ENCODE results near the gene IL23A. TPM values are rescaled to one million over a fixed set of nuclear protein-coding genes. Genes with fewer than 3 reads are reported as not detected.
A peak's percentile ranks its signal among the peaks of the same experiment; 100 is the strongest.

Gene IL23A
- total and polyA plus RNA-seq, 10 of the 15 experiments (the other 5 are each of a cell fraction or from before 2014, with no cell fraction given), result 3.3 to 11.1 (median 5.2) TPM

GRCh38 chr12:56315249-56315621, 23.4 kb upstream of the IL23A start (continued):
- TF ChIP-seq BCL3 (IDR thresholded peaks at IDR 0.05; ENCODE audit: borderline replicate concordance, insufficient read depth, low read depth, low read length, poor library complexity, severe bottlenecking) (no peak), BHLHE40 (IDR thresholded peaks at IDR 0.05; ENCODE audit: borderline replicate concordance in 1 of 2, low read depth in 2 of 2, low read length in 1 of 2) (no peak), HDAC6 (IDR thresholded peaks at IDR 0.05; ENCODE audit: unreplicated experiment) (no peak)

DNA sequence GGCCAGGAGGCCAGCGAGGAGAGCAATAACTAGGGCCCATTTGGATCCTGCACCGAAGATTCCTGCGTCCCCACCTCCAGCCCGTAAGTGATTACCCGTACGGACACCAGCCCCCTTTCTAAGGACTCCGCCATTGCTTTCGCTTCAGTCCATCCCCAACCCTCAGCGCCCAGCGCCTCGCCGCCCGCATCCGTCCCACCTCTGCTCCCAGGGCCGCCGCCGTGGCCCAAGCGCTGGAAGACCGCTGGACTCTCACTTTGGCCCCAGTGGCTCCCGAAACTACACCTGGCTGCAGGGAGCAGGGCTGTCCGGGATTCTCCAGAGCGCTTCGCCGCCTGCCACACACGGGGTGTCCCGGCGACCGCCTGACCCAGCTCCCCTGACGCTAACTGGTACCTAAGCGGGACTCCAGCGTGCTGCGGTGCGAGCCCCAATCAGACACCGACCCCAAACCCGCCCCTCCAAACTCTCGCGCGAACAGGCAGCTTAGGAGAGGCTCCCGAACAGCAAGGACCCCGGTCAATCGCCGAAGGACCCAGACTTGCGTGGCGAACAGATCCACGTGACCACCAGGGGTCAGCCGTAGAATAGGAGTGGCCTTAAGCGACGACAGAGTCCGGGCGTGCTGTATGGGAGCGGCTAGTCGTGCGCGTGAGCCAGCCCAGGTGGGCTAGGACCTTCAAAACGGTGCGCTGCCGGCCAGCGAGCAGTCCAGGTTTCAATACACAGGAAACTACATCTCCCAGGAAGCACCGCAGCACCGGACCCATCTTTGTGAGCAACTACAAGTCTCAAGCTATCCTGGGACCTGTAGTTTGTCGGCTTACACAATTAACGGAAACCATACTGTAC, 22.8 kb upstream of the IL23A start, which contains the start of gene CNPY2:
Gene CNPY2 (minus strand): TSS at position 367 of the 852 bp plus-strand sequence. CDS start 771 bp downstream, outside the sequence.
- ATAC-seq, result peak; percentile 95
- under 1% methylated on average over 62 of the region's 62 CpGs for WGBS (ENCODE audit: insufficient coverage, insufficient replicate concordance, low lambda C conversion rate, missing lambda C conversion rate)
- intact Hi-C loops (cut with micrococcal nuclease; ENCODE audit: unreplicated experiment), result loop anchor here (1.0 to 5.0 kb wide), 4 partner anchors 18 to 199 kb away; partner anchors contain the start of genes RPL41, STAT2 and ZC3H10
- H3K79me2 ChIP-seq (ENCODE audit: control insufficient read depth, insufficient read depth, low read length), result peaks cover 19% of the 10 kb centered on the region
- no peaks in the 10 kb centered on the region for H3K27me3 ChIP-seq (replicated peaks in 1 of 2; ENCODE audit: control insufficient read depth in 2 of 2, insufficient read depth in 2 of 2, low read length in 1 of 2)
- peak within 1 kb of the TSS; percentile 92 for H3K27ac ChIP-seq (ENCODE audit: control insufficient read depth, insufficient read depth)
- peak within 1 kb of the TSS; percentile 90 for H3K9ac ChIP-seq (ENCODE audit: control insufficient read depth, insufficient read depth, low read length)
- in situ Hi-C loops (cut with MboI), result no loop called here
- POLR2A ChIA-PET, result interaction anchor here (0.5 to 3.0 kb wide), 25 partner anchors 10 to 485 kb away, joined by 3 to 26 read pairs (median 5); partner anchors contain the start of genes ESYT1, IL23A, PAN2 and RBMS2
- H3K4me3 ChIP-seq, result peak within 1 kb of the TSS; percentile 97
- FAIRE-seq, result peak; percentile 99
- peak; percentile 97 for DNase-seq (ENCODE audit: low read depth, low spot score)
- peak within 1 kb of the TSS; percentile 96 for H3K4me2 ChIP-seq (ENCODE audit: control insufficient read depth, insufficient read depth)
- SMC1A ChIA-PET (ENCODE audit: uncharacterized antibody, unreplicated experiment), result interaction anchor here (0.7 to 2.8 kb wide), 14 partner anchors 9 to 319 kb away, joined by 3 to 25 read pairs (median 4); partner anchors contain the start of genes PAN2, RNF41, STAT2 and TIMELESS
- no peaks in the 10 kb centered on the region for H3K9me3 ChIP-seq (replicated peaks; ENCODE audit: control insufficient read depth, insufficient read depth, low read length)
- H2AFZ ChIP-seq (ENCODE audit: control insufficient read depth, low read depth, low read length), result peak within 1 kb of the TSS; percentile 98
- TSS peak; percentile 83 for BruUV-seq (replicated peaks)
- CTCF ChIA-PET, result interaction anchor here (0.9 to 5.6 kb wide), 20 partner anchors 8 to 486 kb away, joined by 3 to 76 read pairs (median 4); partner anchors contain the start of genes ANKRD52, DNAJC14, PAN2 and RNF41
- H4K20me1 ChIP-seq (ENCODE audit: control insufficient read depth, insufficient read depth), result no peaks in the 10 kb centered on the region
- peaks cover 3% of the 10 kb centered on the region for H3K4me1 ChIP-seq (ENCODE audit: control insufficient read depth, insufficient read depth, low read length)
- RAD21 ChIA-PET (ENCODE audit: unreplicated experiment), result interaction anchor here (0.7 to 5.5 kb wide), 14 partner anchors 9 to 321 kb away, joined by 3 to 71 read pairs (median 6); partner anchors contain the start of genes ANKRD52, PAN2, RNF41 and SMARCC2
- peaks cover 2 to 9% of the 10 kb centered on the region in 2 experiments for H3K36me3 ChIP-seq (ENCODE audit: control insufficient read depth in 2 of 2, insufficient read depth in 2 of 2, low read length in 1 of 2)
- TF ChIP-seq CTCF (IDR thresholded peaks at IDR 0.05 in 2 of 3, conservative IDR thresholded peaks at IDR 0.05 in 1 of 3; ENCODE audit: control insufficient read depth in 2 of 3, extremely low read depth in 1 of 3, insufficient read depth in 1 of 3, low read depth in 3 of 3, low read length in 3 of 3) (peak in 1 of 3 experiments; percentile 50; a peak in 2 of 6 replicates), ATF3 (IDR thresholded peaks at IDR 0.05; ENCODE audit: borderline replicate concordance, extremely low read depth, low read depth, low read length) (0 out of 2 replicates have a peak, but pooled peaks have one; percentile 28), CHD2 (IDR thresholded peaks at IDR 0.05; ENCODE audit: borderline replicate concordance, low read depth, low read length) (peak; percentile 98), HDAC2 (IDR thresholded peaks at IDR 0.05) (no peak), PML (IDR thresholded peaks at IDR 0.05; ENCODE audit: low read length) (peak; percentile 64; the same call in 1 of the 2 replicates), CREM (IDR thresholded peaks at IDR 0.05; ENCODE audit: low read depth) (peak; percentile 93), HDGF (IDR thresholded peaks at IDR 0.05) (0 out of 2 replicates have a peak, but pooled peaks have one; percentile 31)
- TF ChIP-seq, protein P1, sequence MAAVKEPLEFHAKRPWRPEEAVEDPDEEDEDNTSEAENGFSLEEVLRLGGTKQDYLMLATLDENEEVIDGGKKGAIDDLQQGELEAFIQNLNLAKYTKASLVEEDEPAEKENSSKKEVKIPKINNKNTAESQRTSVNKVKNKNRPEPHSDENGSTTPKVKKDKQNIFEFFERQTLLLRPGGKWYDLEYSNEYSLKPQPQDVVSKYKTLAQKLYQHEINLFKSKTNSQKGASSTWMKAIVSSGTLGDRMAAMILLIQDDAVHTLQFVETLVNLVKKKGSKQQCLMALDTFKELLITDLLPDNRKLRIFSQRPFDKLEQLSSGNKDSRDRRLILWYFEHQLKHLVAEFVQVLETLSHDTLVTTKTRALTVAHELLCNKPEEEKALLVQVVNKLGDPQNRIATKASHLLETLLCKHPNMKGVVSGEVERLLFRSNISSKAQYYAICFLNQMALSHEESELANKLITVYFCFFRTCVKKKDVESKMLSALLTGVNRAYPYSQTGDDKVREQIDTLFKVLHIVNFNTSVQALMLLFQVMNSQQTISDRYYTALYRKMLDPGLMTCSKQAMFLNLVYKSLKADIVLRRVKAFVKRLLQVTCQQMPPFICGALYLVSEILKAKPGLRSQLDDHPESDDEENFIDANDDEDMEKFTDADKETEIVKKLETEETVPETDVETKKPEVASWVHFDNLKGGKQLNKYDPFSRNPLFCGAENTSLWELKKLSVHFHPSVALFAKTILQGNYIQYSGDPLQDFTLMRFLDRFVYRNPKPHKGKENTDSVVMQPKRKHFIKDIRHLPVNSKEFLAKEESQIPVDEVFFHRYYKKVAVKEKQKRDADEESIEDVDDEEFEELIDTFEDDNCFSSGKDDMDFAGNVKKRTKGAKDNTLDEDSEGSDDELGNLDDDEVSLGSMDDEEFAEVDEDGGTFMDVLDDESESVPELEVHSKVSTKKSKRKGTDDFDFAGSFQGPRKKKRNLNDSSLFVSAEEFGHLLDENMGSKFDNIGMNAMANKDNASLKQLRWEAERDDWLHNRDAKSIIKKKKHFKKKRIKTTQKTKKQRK (IDR thresholded peaks at IDR 0.05; ENCODE audit: low read depth, low read length), result no peak
